ENCODE measurements around the gene LRTM1.

Gene LRTM1

GRCh38 chr3:54928046-54928770 lies at the start of gene LRTM1:
Gene LRTM1 (minus strand): TSS chr3:54928059. CDS start chr3:54927911, 148 bp downstream.
- H3K9me3 Mint-ChIP-seq, result no peaks in the 10 kb centered on the region
- H3K4me3 Mint-ChIP-seq, result peak within 1 kb of the TSS; percentile 4 to 89 (median 78)
- no peaks in the 10 kb centered on the region for H3K36me3 Mint-ChIP-seq (ENCODE audit: low read depth)
- H3K4me1 Mint-ChIP-seq, result peaks cover 59% of the 10 kb centered on the region
- TF ChIP-seq CTCF (IDR thresholded peaks at IDR 0.05; ENCODE audit: unreplicated experiment in 3 of 3), result no peak
- H3K27me3 Mint-ChIP-seq (ENCODE audit: low read depth), result peaks cover 21% of the 10 kb centered on the region
- peak within 1 kb of the TSS; percentile 6 to 68 (median 45) for H3K27ac Mint-ChIP-seq

- Mint-ChIP-seq H3K27me3 (ENCODE audit: low read depth) (peaks cover 4% of the 10 kb centered on the region), H3K9me3 (peaks cover 2% of the 10 kb centered on the region), H3K4me3 (no peak overlapping the region), H3K27ac (no peak overlapping the region), H3K36me3 (ENCODE audit: low read depth) (no peaks in the 10 kb centered on the region), H3K4me1 (peaks cover 10% of the 10 kb centered on the region)
- no peak for TF ChIP-seq CTCF (IDR thresholded peaks at IDR 0.05; ENCODE audit: unreplicated experiment in 3 of 3)
These were observed 49.6 kb upstream of the LRTM1 start for GRCh38 chr3:54977439-54977838.

DNA sequence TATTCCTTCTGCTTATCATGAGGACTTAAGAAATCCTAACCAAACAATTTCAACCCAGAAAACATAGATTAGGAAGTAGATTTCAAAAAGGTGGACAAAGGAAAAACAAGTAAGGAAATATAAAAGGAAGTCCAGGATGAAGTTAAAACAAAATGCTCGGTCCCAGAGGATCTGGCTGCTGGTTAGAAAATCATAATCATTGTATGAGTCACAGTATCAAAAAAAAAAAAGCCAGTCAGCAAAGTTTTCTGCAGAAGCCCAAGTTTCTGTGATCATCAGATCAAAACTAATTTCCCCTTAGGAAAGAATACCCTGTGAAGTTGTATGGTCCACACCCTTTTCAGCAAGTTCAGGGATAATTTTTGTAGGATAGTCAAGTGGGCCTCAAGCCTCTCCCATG lies 43.0 kb upstream of the LRTM1 start:
- Mint-ChIP-seq H3K27ac (peak overlapping the region in 1 of 3 experiments; percentile 5), H3K4me3 (no peak overlapping the region), H3K36me3 (ENCODE audit: low read depth) (no peaks in the 10 kb centered on the region), H3K4me1 (peaks cover 15% of the 10 kb centered on the region), H3K9me3 (no peaks in the 10 kb centered on the region), H3K27me3 (ENCODE audit: low read depth) (peaks cover 9% of the 10 kb centered on the region)
- no peak for TF ChIP-seq CTCF (IDR thresholded peaks at IDR 0.05; ENCODE audit: unreplicated experiment in 3 of 3)

DNA sequence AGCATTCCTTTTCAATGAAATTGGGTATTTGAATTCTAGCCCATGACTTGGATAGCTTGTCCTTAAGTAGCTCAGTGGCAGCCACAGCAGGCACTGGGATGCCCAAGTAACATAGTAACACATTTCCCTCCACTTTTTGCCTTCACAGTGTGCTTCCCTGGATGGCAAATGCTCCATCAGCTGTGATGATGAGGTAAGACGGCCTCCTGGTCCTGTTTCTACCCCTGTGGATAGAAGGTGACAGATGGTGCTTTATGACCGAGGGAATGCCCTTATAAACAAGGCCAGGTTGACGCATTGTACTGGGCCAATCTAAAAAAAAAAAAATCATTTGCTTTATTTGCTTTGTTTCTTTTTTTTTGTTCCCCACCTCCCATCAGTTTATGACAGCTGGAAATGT lies 41.8 kb upstream of the LRTM1 start:
- no peak for TF ChIP-seq CTCF (IDR thresholded peaks at IDR 0.05; ENCODE audit: unreplicated experiment in 3 of 3)
- Mint-ChIP-seq H3K4me3 (no peak overlapping the region), H3K27me3 (ENCODE audit: low read depth) (peaks cover 9% of the 10 kb centered on the region), H3K4me1 (peaks cover 20% of the 10 kb centered on the region), H3K9me3 (no peaks in the 10 kb centered on the region), H3K27ac (no peak overlapping the region), H3K36me3 (ENCODE audit: low read depth) (no peaks in the 10 kb centered on the region)

GRCh38 chr3:54968546-54969172 lies 40.8 kb upstream of the LRTM1 start:
- Mint-ChIP-seq H3K36me3 (ENCODE audit: low read depth) (no peaks in the 10 kb centered on the region), H3K4me1 (peaks cover 26% of the 10 kb centered on the region)

More at GRCh38 chr3:54968546-54969172, 40.8 kb upstream of the LRTM1 start:
- Mint-ChIP-seq H3K27me3 (ENCODE audit: low read depth) (peaks cover 10% of the 10 kb centered on the region), H3K9me3 (no peaks in the 10 kb centered on the region), H3K27ac (no peak overlapping the region), H3K4me3 (no peak overlapping the region)
- TF ChIP-seq CTCF (IDR thresholded peaks at IDR 0.05; ENCODE audit: unreplicated experiment in 3 of 3), result no peak
